ENCODE measurements around the gene SEZ6.

GRCh38 chr17:28959471-28959871 lies 46.4 kb downstream of the SEZ6 start:
- no peak for TF ChIP-seq CTCF (conservative IDR thresholded peaks at IDR 0.05 in 1 of 2, IDR thresholded peaks at IDR 0.05 in 1 of 2; ENCODE audit: low read depth in 1 of 2, low read length in 2 of 2)
- no peak for TF ChIP-seq EZH2 (IDR thresholded peaks at IDR 0.05; ENCODE audit: low read length, missing control alignments)
